ENCODE results near the gene PHACTR4. TPM values are rescaled to one million over a fixed set of nuclear protein-coding genes. Genes with fewer than 3 reads are reported as not detected.

Gene PHACTR4
- total and polyA plus RNA-seq, 9 of the 15 experiments (the other 6 are each of a cell fraction or from before 2014, with no cell fraction given), result 6.4 to 43.6 (median 14.2) TPM

- no peak for TF ChIP-seq CHD7 (IDR thresholded peaks at IDR 0.05; ENCODE audit: low read depth, low read length)
- peak; percentile 100 for TF ChIP-seq GTF2E2 (tag; IDR thresholded peaks at IDR 0.05)
- no peak for TF ChIP-seq TCFL5 (CRISPR knock-in tag; conservative IDR thresholded peaks at IDR 0.05)
- TF ChIP-seq KLF10 (CRISPR knock-in tag; IDR thresholded peaks at IDR 0.05), result no peak
- TF ChIP-seq NCOA1 (IDR thresholded peaks at IDR 0.05; ENCODE audit: low read depth), result peak; percentile 15; the same call in 1 of the 2 replicates
- peak; percentile 75 for TF ChIP-seq TEAD4 (IDR thresholded peaks at IDR 0.05; ENCODE audit: low read length)
- TF ChIP-seq TEAD4 (CRISPR knock-in tag; IDR thresholded peaks at IDR 0.05; ENCODE audit: borderline replicate concordance), result no peak
- TF ChIP-seq GABPB1 (CRISPR knock-in tag; IDR thresholded peaks at IDR 0.05), result peak; percentile 1; the same call in 1 of the 2 replicates
- TF ChIP-seq NFXL1 (CRISPR knock-in tag; IDR thresholded peaks at IDR 0.05), result 0 out of 2 replicates have a peak, but pooled peaks have one; percentile 65
- peak; percentile 6; the same call in 1 of the 2 replicates for TF ChIP-seq ZNF551 (CRISPR knock-in tag; IDR thresholded peaks at IDR 0.05)
- TF ChIP-seq CHD1 (IDR thresholded peaks at IDR 0.05; ENCODE audit: low read length), result no peak
- peak; percentile 99 for TF ChIP-seq SMAD1 (IDR thresholded peaks at IDR 0.05; ENCODE audit: low read depth, low read length, partially characterized antibody)
- no peak for TF ChIP-seq PRMT5 (CRISPR knock-in tag; IDR thresholded peaks at IDR 0.05)
- peak; percentile 71; the same call in 1 of the 2 replicates for TF ChIP-seq HDAC8 (tag; IDR thresholded peaks at IDR 0.05)
- no peak for TF ChIP-seq ZKSCAN8 (CRISPR knock-in tag; IDR thresholded peaks at IDR 0.05)
- no peak; the same call in 1 of the 2 replicates for TF ChIP-seq PTBP1 (IDR thresholded peaks at IDR 0.05; ENCODE audit: low read depth, low read length)
- no peak for TF ChIP-seq ZNF23 (CRISPR knock-in tag; IDR thresholded peaks at IDR 0.05)
- peak; percentile 27; the same call in 1 of the 2 replicates for TF ChIP-seq SNIP1 (IDR thresholded peaks at IDR 0.05; ENCODE audit: low read depth)
Observed at GRCh38 chr1:28505406-28506187, 136.1 kb downstream of the PHACTR4 start, which contains the start of gene RCC1 (continued).

Measured in K562 (cell line).